ENCODE measurements around the gene ASCC2. TPM values are rescaled to one million over a fixed set of nuclear protein-coding genes. Genes with fewer than 3 reads are reported as not detected.

Gene ASCC2
- total RNA-seq, 1 donor from 2014 or later: 74.9 TPM

DNA sequence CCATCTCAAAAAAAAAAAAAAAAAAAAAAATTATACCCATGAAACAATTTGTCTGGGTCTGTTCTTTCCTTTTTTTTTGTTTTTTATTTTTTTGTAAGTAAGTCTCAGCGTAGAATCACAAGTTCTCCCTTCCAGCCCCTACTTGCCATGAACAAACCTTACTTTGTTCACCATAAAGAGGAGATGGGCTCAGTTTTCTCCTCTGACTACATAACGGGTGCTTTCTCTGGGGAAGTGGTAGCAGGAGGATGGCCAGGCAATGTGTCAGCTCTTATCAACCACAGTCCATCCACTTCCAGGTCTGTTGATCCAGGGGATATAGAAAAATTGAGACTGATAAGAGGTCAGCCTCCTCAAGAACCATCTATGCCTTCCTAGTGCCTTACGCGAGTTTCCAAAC lies 11.0 kb downstream of the ASCC2 start:
- Mint-ChIP-seq H3K27me3 (ENCODE audit: low read depth) (no peaks in the 10 kb centered on the region), H3K9me3 (no peaks in the 10 kb centered on the region), H3K4me1 (ENCODE audit: low read depth) (peaks cover 8% of the 10 kb centered on the region), H3K27ac (no peak overlapping the region), H3K4me3 (ENCODE audit: low read depth) (no peak overlapping the region), H3K36me3 (ENCODE audit: low read depth) (peaks cover 60% of the 10 kb centered on the region)
- DNase-seq (ENCODE audit: low spot score): no peak
- intact Hi-C loops (cut with micrococcal nuclease): loop anchor here (10.0 kb wide), 2 partner anchors 178 to 258 kb away; partner anchors contain the start of gene HORMAD2

DNA sequence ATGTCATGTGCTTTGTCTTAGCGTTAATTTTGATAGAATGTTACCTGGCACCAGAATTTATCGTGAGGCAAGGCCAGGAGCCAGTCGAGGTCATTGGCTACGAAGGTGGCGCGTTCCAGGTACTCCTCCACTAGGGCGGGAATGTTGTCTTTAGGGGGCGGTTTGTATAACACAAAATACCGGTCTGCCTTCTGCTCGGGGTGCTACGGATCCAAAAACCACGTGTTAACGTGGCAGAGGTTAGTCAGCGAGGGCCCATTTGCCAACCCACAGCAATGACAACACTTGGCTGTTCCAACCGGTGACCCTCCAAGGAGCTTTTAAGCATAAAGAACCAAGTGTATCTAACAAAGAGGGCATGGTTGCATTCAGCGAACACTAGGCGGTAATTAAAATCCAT lies 12.5 kb downstream of the ASCC2 start:
- Mint-ChIP-seq H3K4me3 (ENCODE audit: low read depth) (no peak overlapping the region), H3K27me3 (ENCODE audit: low read depth) (no peaks in the 10 kb centered on the region), H3K36me3 (ENCODE audit: low read depth) (peaks cover 58% of the 10 kb centered on the region), H3K27ac (no peak overlapping the region), H3K4me1 (ENCODE audit: low read depth) (peaks cover 13% of the 10 kb centered on the region), H3K9me3 (no peaks in the 10 kb centered on the region)
- intact Hi-C loops (cut with micrococcal nuclease): loop anchor here (10.0 kb wide), 2 partner anchors 179 to 259 kb away; partner anchors contain the start of gene HORMAD2
- no peak for DNase-seq (ENCODE audit: low spot score)

DNA sequence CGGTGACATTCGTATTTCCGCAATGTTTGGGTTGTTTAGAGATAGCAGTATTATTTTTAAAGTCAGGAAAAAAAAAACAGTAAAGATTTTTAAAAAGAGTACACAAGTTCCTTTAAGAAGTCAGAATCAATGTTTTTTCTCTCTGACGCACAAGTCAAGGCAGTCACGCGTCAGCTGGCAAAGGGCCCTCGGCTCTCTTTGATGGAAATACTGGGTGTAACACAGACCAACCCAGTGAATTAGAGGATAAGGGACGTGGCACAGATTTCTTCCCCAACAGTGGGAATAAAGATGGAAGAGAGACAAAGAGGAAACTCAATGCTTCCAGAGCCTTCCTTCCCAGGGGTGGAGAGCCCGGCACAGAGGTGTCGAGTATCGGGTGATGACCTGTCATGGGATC lies 13.4 kb downstream of the ASCC2 start:
- Mint-ChIP-seq H3K27me3 (ENCODE audit: low read depth) (no peaks in the 10 kb centered on the region), H3K4me1 (ENCODE audit: low read depth) (peaks cover 16% of the 10 kb centered on the region), H3K36me3 (ENCODE audit: low read depth) (peaks cover 53% of the 10 kb centered on the region), H3K9me3 (no peaks in the 10 kb centered on the region), H3K27ac (no peak overlapping the region), H3K4me3 (ENCODE audit: low read depth) (no peak overlapping the region)
- intact Hi-C loops (cut with micrococcal nuclease): loop anchor here (10.0 kb wide), 2 partner anchors 180 to 260 kb away; partner anchors contain the start of gene HORMAD2
- DNase-seq (ENCODE audit: low spot score): no peak

DNA sequence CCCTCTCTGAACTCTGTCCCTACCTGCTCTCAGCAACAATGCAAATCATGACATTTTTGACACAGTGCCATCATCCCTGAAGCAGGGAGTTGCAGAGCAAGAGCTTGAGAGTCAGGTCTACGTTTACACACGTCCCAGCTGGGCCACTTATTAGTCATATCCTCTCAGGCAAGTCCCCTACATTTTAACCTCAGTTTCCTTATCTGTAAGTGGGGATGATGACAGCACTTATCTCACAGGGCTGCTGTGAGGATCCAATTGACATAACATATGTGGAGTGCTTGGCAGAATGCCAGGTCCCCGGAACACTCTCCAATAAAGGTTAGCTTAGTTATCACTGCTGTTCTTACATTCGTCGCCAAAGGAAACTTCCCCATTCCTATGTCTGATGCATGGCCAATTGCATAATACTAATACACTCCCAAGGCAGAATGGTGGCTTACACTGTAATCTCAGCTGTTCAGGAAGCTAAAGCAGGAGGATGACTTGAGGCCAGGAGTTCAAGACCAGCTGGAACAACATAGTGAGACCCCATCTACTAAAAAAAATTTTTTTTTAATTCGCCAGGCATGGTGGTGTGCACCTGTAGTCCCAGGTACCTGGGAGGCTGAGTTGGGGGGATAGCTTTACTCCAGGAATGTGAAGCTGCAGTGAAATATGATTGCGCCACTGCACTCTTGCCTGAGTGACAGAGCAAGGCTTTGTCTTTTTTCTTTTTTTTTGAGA lies 16.6 kb downstream of the ASCC2 start:
- H3K4me3 Mint-ChIP-seq (ENCODE audit: low read depth): no peak overlapping the region
- DNase-seq (ENCODE audit: low spot score): peak; percentile 23
- intact Hi-C loops (cut with micrococcal nuclease): loop anchor here (10.0 kb wide), 2 partner anchors 183 to 263 kb away; partner anchors contain the start of gene HORMAD2

DNA sequence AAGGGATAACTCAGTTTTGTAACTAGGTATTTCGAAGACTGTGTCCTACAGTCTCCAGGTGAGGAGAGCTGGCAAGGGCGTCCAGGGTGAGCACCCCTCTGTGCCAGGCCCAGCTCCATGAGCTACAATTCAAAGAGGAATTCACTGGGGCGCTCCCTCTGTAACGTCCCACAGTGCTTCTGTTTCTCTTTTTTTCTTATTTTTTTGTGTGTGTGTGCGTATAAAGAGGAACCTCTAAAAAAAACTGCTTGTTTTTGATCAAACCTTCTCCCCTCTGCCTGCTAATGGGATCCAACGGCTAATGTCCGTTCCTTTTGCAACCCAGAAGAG lies 17.1 kb downstream of the ASCC2 start:
- Mint-ChIP-seq H3K4me3 (ENCODE audit: low read depth) (no peak overlapping the region), H3K36me3 (ENCODE audit: low read depth) (peaks cover 70% of the 10 kb centered on the region), H3K9me3 (no peaks in the 10 kb centered on the region), H3K27me3 (ENCODE audit: low read depth) (no peaks in the 10 kb centered on the region), H3K27ac (peak overlapping the region; percentile 87), H3K4me1 (ENCODE audit: low read depth) (peaks cover 16% of the 10 kb centered on the region)
- intact Hi-C loops (cut with micrococcal nuclease): loop anchor here (10.0 kb wide), 2 partner anchors 184 to 264 kb away; partner anchors contain the start of gene HORMAD2
- DNase-seq (ENCODE audit: low spot score): no peak

More for the DNA sequence above, 16.6 kb downstream of the ASCC2 start:
- H3K36me3 Mint-ChIP-seq (ENCODE audit: low read depth): peaks cover 64% of the 10 kb centered on the region
- no peaks in the 10 kb centered on the region for H3K27me3 Mint-ChIP-seq (ENCODE audit: low read depth)
- H3K4me1 Mint-ChIP-seq (ENCODE audit: low read depth): peaks cover 16% of the 10 kb centered on the region
- H3K27ac Mint-ChIP-seq: peak overlapping the region; percentile 87
- no peaks in the 10 kb centered on the region for H3K9me3 Mint-ChIP-seq

DNA sequence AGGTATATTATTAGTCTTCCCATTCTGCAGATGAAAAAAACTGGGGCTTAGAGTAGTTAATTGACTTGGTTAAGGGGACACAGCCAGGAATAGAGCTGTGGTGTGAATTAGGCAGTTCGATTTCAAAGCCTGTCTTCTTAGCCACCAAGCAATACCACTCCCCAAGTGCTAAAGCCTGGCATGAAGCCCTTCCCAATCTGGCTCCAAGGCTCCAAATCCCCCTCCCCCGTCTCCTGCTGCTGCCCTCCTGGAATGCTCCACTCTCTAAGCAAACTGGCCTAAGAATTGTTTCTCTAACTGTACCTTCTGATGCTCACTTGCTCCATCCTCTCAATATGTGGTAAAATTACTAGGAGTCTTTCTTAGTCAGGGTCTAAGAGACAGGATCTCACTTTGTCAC lies 18.6 kb downstream of the ASCC2 start:
- H3K36me3 Mint-ChIP-seq (ENCODE audit: low read depth): peaks cover 68% of the 10 kb centered on the region
- intact Hi-C loops (cut with micrococcal nuclease): no loop called here
- no peak for DNase-seq (ENCODE audit: low spot score)
- H3K4me3 Mint-ChIP-seq (ENCODE audit: low read depth): no peak overlapping the region
- H3K27ac Mint-ChIP-seq: peak overlapping the region; percentile 14
- no peaks in the 10 kb centered on the region for H3K27me3 Mint-ChIP-seq (ENCODE audit: low read depth)
- no peaks in the 10 kb centered on the region for H3K9me3 Mint-ChIP-seq
- peaks cover 16% of the 10 kb centered on the region for H3K4me1 Mint-ChIP-seq (ENCODE audit: low read depth)

DNA sequence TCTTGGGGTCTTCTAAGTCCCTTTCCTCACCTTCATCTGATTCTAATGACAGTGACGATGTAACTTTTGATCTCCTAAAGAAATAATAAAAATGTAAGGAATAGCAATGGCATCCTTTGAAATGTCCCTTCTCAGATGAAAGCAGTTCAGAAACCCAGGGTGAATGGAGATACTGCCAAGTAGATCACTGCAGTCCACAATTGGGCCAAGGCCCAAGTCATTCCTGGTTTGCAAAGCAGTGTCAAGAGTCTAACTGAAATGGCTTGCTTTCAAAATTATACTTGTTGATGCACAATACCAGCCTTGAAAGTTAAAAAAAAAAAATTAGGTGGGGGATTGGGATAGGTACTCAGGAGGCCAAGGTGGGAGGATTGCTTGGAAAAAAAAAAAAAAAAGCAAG lies 20.4 kb downstream of the ASCC2 start:
- H3K4me3 Mint-ChIP-seq (ENCODE audit: low read depth): no peak overlapping the region
- intact Hi-C loops (cut with micrococcal nuclease): no loop called here
- H3K27me3 Mint-ChIP-seq (ENCODE audit: low read depth): no peaks in the 10 kb centered on the region
- H3K4me1 Mint-ChIP-seq (ENCODE audit: low read depth): peaks cover 16% of the 10 kb centered on the region
- H3K9me3 Mint-ChIP-seq: no peaks in the 10 kb centered on the region
- DNase-seq (ENCODE audit: low spot score): no peak
- H3K36me3 Mint-ChIP-seq (ENCODE audit: low read depth): peaks cover 78% of the 10 kb centered on the region
- H3K27ac Mint-ChIP-seq: no peak overlapping the region

DNA sequence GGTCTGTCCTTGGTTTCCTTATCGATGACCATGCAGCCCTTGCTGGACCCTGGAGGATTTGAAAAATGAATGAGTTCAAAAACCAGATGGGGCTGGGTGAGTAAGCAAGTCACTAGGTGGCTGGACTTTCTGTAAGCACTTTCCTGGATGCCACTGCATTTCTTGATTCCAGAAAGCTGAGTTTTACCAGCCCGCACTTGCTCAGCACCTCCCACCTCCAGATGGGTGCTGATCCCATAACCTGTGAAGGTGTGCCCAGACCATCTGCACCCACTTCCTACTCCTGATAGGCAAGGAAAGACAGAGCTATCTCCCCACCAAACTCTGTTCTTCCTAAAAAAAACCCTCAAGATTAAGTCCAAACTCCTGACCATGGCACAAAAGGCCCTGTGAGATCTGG lies 21.1 kb downstream of the ASCC2 start:
- no peak overlapping the region for H3K27ac Mint-ChIP-seq
- no peak for DNase-seq (ENCODE audit: low spot score)
- no peaks in the 10 kb centered on the region for H3K27me3 Mint-ChIP-seq (ENCODE audit: low read depth)
- peaks cover 79% of the 10 kb centered on the region for H3K36me3 Mint-ChIP-seq (ENCODE audit: low read depth)
- H3K4me3 Mint-ChIP-seq (ENCODE audit: low read depth): no peak overlapping the region
- peaks cover 11% of the 10 kb centered on the region for H3K4me1 Mint-ChIP-seq (ENCODE audit: low read depth)
- H3K9me3 Mint-ChIP-seq: no peaks in the 10 kb centered on the region
- intact Hi-C loops (cut with micrococcal nuclease): no loop called here

DNA sequence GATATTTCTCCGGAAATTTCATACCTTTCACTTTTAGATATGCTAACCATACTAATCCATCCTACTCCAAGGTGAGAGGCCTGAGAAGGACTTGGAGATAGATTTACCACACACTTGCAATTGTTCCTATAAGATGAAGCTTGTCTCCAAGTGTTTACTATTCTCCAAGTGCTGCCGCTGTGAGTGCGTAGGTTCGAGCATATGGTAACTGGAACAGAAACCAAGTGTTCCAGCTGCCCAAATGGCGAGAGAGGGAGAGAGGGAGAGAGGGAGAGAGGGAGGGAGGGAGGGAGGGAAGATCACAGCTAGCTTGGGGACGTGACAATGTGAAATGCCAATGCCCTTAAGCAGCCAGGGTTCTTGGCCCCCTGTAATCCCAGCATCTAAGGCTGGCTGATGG lies 21.5 kb downstream of the ASCC2 start:
- Mint-ChIP-seq H3K4me1 (ENCODE audit: low read depth) (peaks cover 9% of the 10 kb centered on the region), H3K4me3 (ENCODE audit: low read depth) (no peak overlapping the region), H3K36me3 (ENCODE audit: low read depth) (peaks cover 80% of the 10 kb centered on the region), H3K27me3 (ENCODE audit: low read depth) (no peaks in the 10 kb centered on the region), H3K27ac (no peak overlapping the region), H3K9me3 (no peaks in the 10 kb centered on the region)
- intact Hi-C loops (cut with micrococcal nuclease): no loop called here
- no peak for DNase-seq (ENCODE audit: low spot score)

DNA sequence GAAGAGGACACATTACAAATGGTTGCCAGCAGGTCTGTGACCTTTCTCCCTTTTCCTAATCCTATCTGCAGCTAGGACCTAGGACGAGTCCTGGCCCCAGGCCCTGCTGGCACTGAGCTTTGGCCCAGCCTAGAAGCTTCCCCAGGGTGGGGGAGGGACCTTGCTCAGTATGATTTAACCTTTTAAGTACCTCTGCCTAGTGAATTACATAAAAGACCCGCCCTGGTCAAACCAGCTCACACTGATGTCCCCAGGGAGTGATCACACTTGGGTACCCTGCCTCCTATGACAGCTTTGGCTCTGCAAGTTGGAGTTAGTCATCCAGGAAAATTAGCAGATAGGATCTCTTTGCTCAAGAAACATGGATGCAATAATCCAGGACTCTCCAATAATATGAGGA lies 21.9 kb downstream of the ASCC2 start:
- Mint-ChIP-seq H3K4me1 (ENCODE audit: low read depth) (peaks cover 5% of the 10 kb centered on the region), H3K27ac (no peak overlapping the region), H3K4me3 (ENCODE audit: low read depth) (no peak overlapping the region), H3K9me3 (no peaks in the 10 kb centered on the region), H3K27me3 (ENCODE audit: low read depth) (no peaks in the 10 kb centered on the region), H3K36me3 (ENCODE audit: low read depth) (peaks cover 80% of the 10 kb centered on the region)
- DNase-seq (ENCODE audit: low spot score): no peak
- intact Hi-C loops (cut with micrococcal nuclease): no loop called here

DNA sequence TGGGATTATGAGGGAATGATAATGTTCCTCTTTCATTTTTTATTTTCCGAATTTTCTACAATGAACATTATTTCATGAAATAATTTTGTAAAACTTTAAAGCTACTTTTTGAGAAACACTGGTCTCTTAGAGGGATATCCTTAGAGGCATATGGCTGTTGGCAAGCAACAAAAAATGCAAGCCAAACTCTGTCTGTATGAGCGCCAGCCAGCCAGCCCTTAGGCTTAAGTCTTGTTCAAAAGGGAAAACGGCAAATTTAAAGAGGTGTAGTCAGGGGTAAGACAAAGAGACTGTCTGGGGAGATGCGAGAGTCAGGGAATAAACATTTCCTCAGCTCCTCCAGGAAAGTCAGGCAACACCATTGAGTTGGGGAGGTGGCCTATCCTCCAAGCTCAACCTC lies 22.5 kb downstream of the ASCC2 start:
- H3K4me1 Mint-ChIP-seq (ENCODE audit: low read depth): peaks cover 2% of the 10 kb centered on the region
- peaks cover 81% of the 10 kb centered on the region for H3K36me3 Mint-ChIP-seq (ENCODE audit: low read depth)
- no peak overlapping the region for H3K27ac Mint-ChIP-seq
- H3K4me3 Mint-ChIP-seq (ENCODE audit: low read depth): no peak overlapping the region
- no peak for DNase-seq (ENCODE audit: low spot score)
- H3K9me3 Mint-ChIP-seq: no peaks in the 10 kb centered on the region
- H3K27me3 Mint-ChIP-seq (ENCODE audit: low read depth): no peaks in the 10 kb centered on the region
- intact Hi-C loops (cut with micrococcal nuclease): no loop called here

DNA sequence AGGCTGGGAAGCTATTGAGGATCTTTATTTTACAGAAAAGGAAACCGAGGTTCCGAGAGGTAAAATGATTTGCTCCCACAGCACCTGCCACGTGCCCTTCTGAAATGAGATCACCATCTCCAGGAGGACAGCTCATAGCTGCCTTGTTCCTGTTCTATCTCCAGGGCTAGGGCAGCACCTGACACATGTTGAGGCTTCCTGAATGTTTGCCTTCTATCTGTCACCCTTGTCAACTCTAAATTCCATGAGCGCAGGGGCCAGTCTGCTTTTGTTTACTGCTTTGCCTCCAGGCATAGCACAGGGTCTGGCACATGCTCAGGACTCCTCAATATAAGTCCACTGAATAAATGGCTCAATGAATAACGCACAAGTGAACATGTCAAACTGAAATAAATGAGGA lies 24.1 kb downstream of the ASCC2 start:
- no peak for DNase-seq (ENCODE audit: low spot score)
- intact Hi-C loops (cut with micrococcal nuclease): no loop called here
- Mint-ChIP-seq H3K27me3 (ENCODE audit: low read depth) (no peaks in the 10 kb centered on the region), H3K27ac (no peak overlapping the region), H3K9me3 (no peaks in the 10 kb centered on the region), H3K4me1 (ENCODE audit: low read depth) (no peaks in the 10 kb centered on the region), H3K4me3 (ENCODE audit: low read depth) (no peak overlapping the region), H3K36me3 (ENCODE audit: low read depth) (peaks cover 83% of the 10 kb centered on the region)

DNA sequence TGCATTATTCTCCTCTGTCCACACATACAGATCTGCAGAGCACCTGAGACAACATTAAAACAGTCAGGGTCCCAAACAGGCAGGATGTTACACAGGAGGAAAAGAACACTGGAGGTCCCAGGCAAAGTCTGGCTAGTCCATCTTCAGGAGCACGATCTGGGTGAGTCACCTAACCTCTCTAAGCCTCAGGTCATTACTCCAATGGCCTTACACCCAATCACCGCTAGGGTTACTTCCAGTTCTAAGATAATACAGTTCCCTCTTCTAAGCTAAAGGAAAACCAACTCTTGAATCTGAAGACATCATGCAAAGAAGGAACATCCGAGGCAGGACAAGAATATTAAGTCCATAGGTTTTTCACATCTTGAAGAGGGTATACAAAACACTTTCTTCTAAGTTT lies 24.5 kb downstream of the ASCC2 start:
- intact Hi-C loops (cut with micrococcal nuclease): no loop called here
- no peak overlapping the region for H3K4me3 Mint-ChIP-seq (ENCODE audit: low read depth)

More for the DNA sequence above, 24.5 kb downstream of the ASCC2 start:
- H3K27ac Mint-ChIP-seq: no peak overlapping the region
- H3K9me3 Mint-ChIP-seq: no peaks in the 10 kb centered on the region
- no peaks in the 10 kb centered on the region for H3K4me1 Mint-ChIP-seq (ENCODE audit: low read depth)
- H3K36me3 Mint-ChIP-seq (ENCODE audit: low read depth): peaks cover 79% of the 10 kb centered on the region
- no peaks in the 10 kb centered on the region for H3K27me3 Mint-ChIP-seq (ENCODE audit: low read depth)
- no peak for DNase-seq (ENCODE audit: low spot score)
